K562 (cell line): ENCODE data around the gene ITGB2. TPM values are rescaled to one million over a fixed set of nuclear protein-coding genes. Genes with fewer than 3 reads are reported as not detected.

Experiments
- ATAC-seq: fragments of 200-7000 bp; cut with Tn5 transposase; 3 replicates; pipeline ENCODE4 v1.9.1; 2020; ENCODE audit warnings: moderate library complexity
- BruUV-seq: library from RNA; stranded (reverse); fragments of 400-500 nt; replicated peaks from 2 replicates; lab custom pipeline; 2021; lab: Mats Ljungman, UMichigan
- CTCF ChIA-PET: fragments of 300-600 bp; formaldehyde crosslinking; extraction: SDS; loops from one replicate; lab custom pipeline; 2021; ENCODE audit warnings: low intra/inter-chr PET ratio; lab: Yijun Ruan, JAX
- POLR2A ChIA-PET: fragments of 300-600, 350-650 bp; sonication (Branson Sonifier 250); formaldehyde crosslinking; extraction: SDS; loops from one replicate; lab custom pipeline; 2021; ENCODE audit warnings: antibody characterized with exemption, inconsistent platforms; lab: Yijun Ruan, JAX
- DNase-seq, 4 experiments: peaks; one replicate each; pipeline versions ENCODE4 v3.0.0 to v3.0.0-alpha.2; 2011 to 2018; ENCODE audit warnings: low spot score in 3 of 4, mixed read lengths in 3 of 4; ENCODE audit errors: extremely low read depth in 1 of 4
- FAIRE-seq: peaks from 2 replicates; lab custom pipeline; 2011; peaks lifted over from hg19 to GRCh38; lab: Jason Lieb, UNC
- H2AFZ ChIP-seq: 2 replicates; pipeline ENCODE4 v1.6.0; 2011; ENCODE audit warnings: low read depth, low read length, control low read depth, inconsistent platforms
- H3K27ac ChIP-seq: fragments of 200-600 bp; 3 replicates; pipeline ENCODE4 v1.8.0; 2011; ENCODE audit warnings: low read depth, mild to moderate bottlenecking, control low read depth, inconsistent platforms, low read length, moderate library complexity, mixed read lengths; ENCODE audit errors: extremely low read depth
- H3K27me3 ChIP-seq, 2 experiments: fragments of 300-600 bp in 1 of 2; 2 replicates in 1 of 2; 3 replicates in 1 of 2; pipeline versions ENCODE4 v1.6.0 to v1.8.0; 2011; ENCODE audit warnings: inconsistent platforms in 2 of 2, low read length in 2 of 2, mild to moderate bottlenecking in 1 of 2, mixed read lengths in 1 of 2, moderate library complexity in 1 of 2; ENCODE audit not compliant: control insufficient read depth in 2 of 2, insufficient read depth in 2 of 2
- H3K36me3 ChIP-seq: fragments of 300-600 bp; 3 replicates; pipeline ENCODE4 v1.8.0; 2011; ENCODE audit warnings: mild to moderate bottlenecking, low read length, inconsistent platforms; ENCODE audit not compliant: control insufficient read depth, insufficient read depth
- H3K4me1 ChIP-seq, 2 experiments: fragments of 200-600 bp in 1 of 2; replicated peaks in 1 of 2; 2 replicates in 1 of 2; 3 replicates in 1 of 2; pipeline versions ENCODE4 v1.5.1 to v1.8.0; 2011; ENCODE audit warnings: inconsistent platforms in 2 of 2, low read length in 2 of 2, mild to moderate bottlenecking in 1 of 2, mixed read lengths in 1 of 2, moderate library complexity in 1 of 2; ENCODE audit not compliant: control insufficient read depth in 2 of 2, insufficient read depth in 2 of 2
- H3K4me2 ChIP-seq: 2 replicates; pipeline ENCODE4 v1.6.1; 2011; ENCODE audit warnings: low read length, control low read depth, inconsistent platforms, mixed read lengths; ENCODE audit not compliant: insufficient read depth
- H3K4me3 ChIP-seq: fragments of 200-600 bp; sonication (generic), shearing (Covaris generic); 2 replicates; pipeline ENCODE4 v1.5.1; 2016; ENCODE audit warnings: control low read depth, inconsistent platforms
- H3K79me2 ChIP-seq: fragments of 200-600 bp; 3 replicates; pipeline ENCODE4 v1.8.0; 2011; ENCODE audit warnings: low read length, inconsistent platforms; ENCODE audit not compliant: control insufficient read depth, insufficient read depth
- H3K9ac ChIP-seq, 2 experiments: 2 replicates each; pipeline versions ENCODE4 v1.6.0 to v1.6.1; 2011; ENCODE audit warnings: low read depth in 2 of 2, low read length in 2 of 2, control low read depth in 1 of 2, inconsistent platforms in 1 of 2, mild to moderate bottlenecking in 1 of 2, mixed read lengths in 1 of 2; ENCODE audit not compliant: insufficient read depth in 1 of 2
- H3K9me1 ChIP-seq: one replicate; pipeline ENCODE4 v1.6.0; 2011; ENCODE audit warnings: inconsistent platforms, mild to moderate bottlenecking, low read length, moderate library complexity; ENCODE audit not compliant: control insufficient read depth, insufficient read depth
- H3K9me3 ChIP-seq: replicated peaks from 2 replicates; pipeline ENCODE4 v1.5.1; 2011; ENCODE audit warnings: low read depth, low read length, inconsistent platforms; ENCODE audit not compliant: control insufficient read depth, insufficient read depth
- H4K20me1 ChIP-seq: replicated peaks from 2 replicates; pipeline ENCODE4 v1.6.1; 2011; ENCODE audit warnings: low read length, inconsistent platforms, mixed read lengths; ENCODE audit not compliant: control insufficient read depth, insufficient read depth
- ELF2 ChIP-seq: fragments of 250-450 bp; sonication (Bioruptor Pico); IDR thresholded peaks from 2 replicates; pipeline ENCODE4 v1.5.0; 2021; ENCODE audit warnings: mild to moderate bottlenecking
- FOXK1 ChIP-seq: sonication (generic); formaldehyde crosslinking; IDR thresholded peaks from 2 replicates; pipeline ENCODE4 v1.8.0; 2022; ENCODE audit warnings: missing genetic modification reagents, mild to moderate bottlenecking, borderline replicate concordance
- MAFK ChIP-seq: IDR thresholded peaks from 2 replicates; pipeline ENCODE4 v1.6.1; 2011; ENCODE audit warnings: low read length, improper control_type of control experiment
- MGA ChIP-seq: fragments of 450-650 bp; IDR thresholded peaks from 2 replicates; pipeline ENCODE4 v1.6.1; 2016; ENCODE audit warnings: mild to moderate bottlenecking, moderate library complexity
- MYC ChIP-seq, 2 experiments: fragments of 250-450 bp in 1 of 2; sonication (Bioruptor Pico) in 1 of 2; IDR thresholded peaks; 2 replicates each; pipeline versions ENCODE4 v1.5.1 to v1.6.1; 2012 to 2021; ENCODE audit warnings: low read depth in 2 of 2, borderline replicate concordance in 1 of 2, improper control_type of control experiment in 1 of 2, low read length in 1 of 2, mild to moderate bottlenecking in 1 of 2, moderate library complexity in 1 of 2
- PCBP2 ChIP-seq: fragments of 200-400 bp; formaldehyde crosslinking; IDR thresholded peaks from 2 replicates; pipeline ENCODE4 v1.6.1; 2018; ENCODE audit warnings: low read length, low read depth, mild to moderate bottlenecking, moderate library complexity; ENCODE audit not compliant: poor library complexity, severe bottlenecking
- TOE1 ChIP-seq, 2 experiments: fragments of 450-650 bp in 1 of 2; sonication (generic) in 1 of 2; formaldehyde crosslinking in 1 of 2; IDR thresholded peaks; 2 replicates each; pipeline versions ENCODE4 v1.7.1 to v1.8.0; 2016 to 2022; ENCODE audit warnings: borderline replicate concordance in 2 of 2, mild to moderate bottlenecking in 2 of 2, antibody characterized with exemption in 1 of 2, inconsistent platforms in 1 of 2, low read depth in 1 of 2, missing genetic modification reagents in 1 of 2, moderate library complexity in 1 of 2
- YY1 ChIP-seq, 3 experiments: IDR thresholded peaks; 2 replicates each; pipeline ENCODE4 v1.6.1; 2011; ENCODE audit warnings: low read length in 2 of 3, mild to moderate bottlenecking in 2 of 3, moderate library complexity in 2 of 3, borderline replicate concordance in 1 of 3, control low read depth in 1 of 3, low read depth in 1 of 3; ENCODE audit not compliant: insufficient read depth in 3 of 3, insufficient replicate concordance in 2 of 3, control insufficient read depth in 1 of 3, insufficient read length in 1 of 3; ENCODE audit errors: extremely low read depth in 1 of 3
- ZNF75A ChIP-seq: fragments of 450-650 bp; formaldehyde crosslinking; IDR thresholded peaks from 2 replicates; pipeline ENCODE4 v1.4.0; 2020; ENCODE audit warnings: mild to moderate bottlenecking
- WGBS: fragments of 100-300 bp; shearing (Covaris generic); methylation state at CpG from one replicate; pipeline ENCODE4 v1.1.6; 2016; ENCODE audit warnings: low coverage, mixed read lengths; ENCODE audit not compliant: insufficient coverage; ENCODE audit errors: missing lambda C conversion rate; 5-methylcytosine and 5-hydroxymethylcytosine counted together
- in situ Hi-C: fragments of 300-500 bp; cut with MboI; formaldehyde crosslinking; loops from 4 replicates; pipeline ENCODE4 v1.15.0; 2018; ENCODE audit warnings: inconsistent platforms, mixed read lengths
- intact Hi-C: fragments of 100-400 bp; cut with micrococcal nuclease; formaldehyde crosslinking; loops from 2 replicates; pipeline ENCODE4 v1.14.2; 2022
- polyA plus RNA-seq, 8 experiments: library from polyadenylated mRNA; depleted of rRNA in 4 of 8; stranded (reverse) in 5 of 8; unstranded in 3 of 8; fragments of >200 nt; fragmentation: Nextera tagmentation in 2 of 8; fragmentation: Illumina TruSeq in 1 of 8; extraction: Ambion mirVana in 2 of 8; extraction: Trizol in 1 of 8; gene quantifications; 2 replicates each; pipeline versions ENCODE4 v1.2.1 to v1.2.3, GENCODE V29; 2011 to 2014; ENCODE audit warnings: inconsistent platforms in 1 of 8, missing spikeins in 1 of 8
- total RNA-seq, 7 experiments: library from RNA; depleted of rRNA in 6 of 7; stranded (reverse); fragments of >200 nt in 6 of 7; fragmentation: Illumina TruSeq in 2 of 7; extraction: Trizol in 2 of 7; gene quantifications; 2 replicates each; pipeline versions ENCODE4 v1.2.1 to v1.2.3, GENCODE V29; 2011 to 2021; ENCODE audit warnings: low replicate concordance in 1 of 7

Gene ITGB2
- total and polyA plus RNA-seq, 9 of the 15 experiments (the other 6 are each of a cell fraction or from before 2014, with no cell fraction given): 0.07 to 1.3 (median 0.51) TPM; not detected in 2

- Histone ChIP-seq H3K9ac (peak overlapping the region; percentile 66 to 95), H3K79me2 (peaks cover 62% of the 10 kb centered on the region), H3K9me3 (no peaks in the 10 kb centered on the region), H2AFZ (no peak overlapping the region), H3K36me3 (peaks cover 4% of the 10 kb centered on the region; the same call in 2 of the 3 replicates), H3K4me3 (peak overlapping the region; percentile 67), H3K4me2 (peak overlapping the region; percentile 85), H3K27me3 (no peaks in the 10 kb centered on the region), H3K4me1 (peaks cover 46 to 58% of the 10 kb centered on the region in 2 experiments), H4K20me1 (peaks cover 43% of the 10 kb centered on the region), H3K27ac (peak overlapping the region; percentile 64), H3K9me1 (peaks cover 20% of the 10 kb centered on the region)
- WGBS: 6% methylated on average over 3 of the region's 3 CpGs
- BruUV-seq: no TSS peak
- ATAC-seq (peak; percentile 6), FAIRE-seq (no peak), DNase-seq (no peak)
- ChIA-PET CTCF (no interaction called here), POLR2A (interaction anchor here (0.7 to 1.6 kb wide), 7 partner anchors 9 to 79 kb away, joined by 3 to 7 read pairs (median 4); partner anchors contain the start of gene SUMO3)
- in situ Hi-C loops: no loop called here
- intact Hi-C loops: no loop called here
- TF ChIP-seq MGA (no peak), ZNF75A (CRISPR knock-in tag) (no peak), PCBP2 (no peak), MYC (IDR thresholded peaks at IDR 0.05; ENCODE audit: low read depth, low read length) (0 out of 2 replicates have a peak, but pooled peaks have one; percentile 15), MYC (CRISPR knock-in tag; IDR thresholded peaks at IDR 0.05; ENCODE audit: borderline replicate concordance, low read depth) (no peak), YY1 (IDR thresholded peaks at IDR 0.05; ENCODE audit: borderline replicate concordance in 1 of 3, control insufficient read depth in 1 of 3, extremely low read depth in 1 of 3, insufficient read depth in 3 of 3, insufficient read length in 1 of 3, insufficient replicate concordance in 2 of 3, low read depth in 1 of 3, low read length in 2 of 3) (peak in 1 of 3 experiments; percentile 20), MAFK (no peak), FOXK1 (CRISPR knock-in tag) (no peak), ELF2 (no peak), TOE1 (IDR thresholded peaks at IDR 0.05; ENCODE audit: borderline replicate concordance) (no peak), TOE1 (CRISPR knock-in tag; IDR thresholded peaks at IDR 0.05; ENCODE audit: borderline replicate concordance, low read depth) (no peak)
These were observed 48.4 kb downstream of the ITGB2 start for GRCh38 chr21:44872323-44872648.
